ENCODE data around the gene CORO6.

CORO6 gene

GRCh38 chr17:29590411-29591145, 32.1 kb downstream of the CORO6 start:
- no peak for DNase-seq

- DNase-seq: peak; percentile 79
Measured at GRCh38 chr17:29589524-29590410, 32.9 kb downstream of the CORO6 start, which contains the start of gene GIT1. GIT1 (minus strand) TSS chr17:29589648; CDS start chr17:29589378, 270 bp downstream.

GRCh38 chr17:29588562-29589411, 33.9 kb downstream of the CORO6 start:
- no peak for DNase-seq

- no peak for DNase-seq
Measured at GRCh38 chr17:29588017-29588561, 34.6 kb downstream of the CORO6 start.

- no peak for DNase-seq
Measured at GRCh38 chr17:29587591-29587990, 35.1 kb downstream of the CORO6 start.

- DNase-seq: no peak
Measured at GRCh38 chr17:29586676-29587469, 35.8 kb downstream of the CORO6 start.

GRCh38 chr17:29585080-29585751, 37.5 kb downstream of the CORO6 start:
- DNase-seq: no peak

GRCh38 chr17:29584452-29585079, 38.1 kb downstream of the CORO6 start:
- no peak for DNase-seq

GRCh38 chr17:29583324-29584248, 39.1 kb downstream of the CORO6 start:
- no peak for DNase-seq

GRCh38 chr17:29582772-29583171, 39.9 kb downstream of the CORO6 start:
- no peak for DNase-seq

GRCh38 chr17:29582254-29582765, 40.4 kb downstream of the CORO6 start:
- DNase-seq: no peak

- no peak for DNase-seq
Measured at GRCh38 chr17:29581583-29582253, 41.0 kb downstream of the CORO6 start.

GRCh38 chr17:29579866-29580771, 42.6 kb downstream of the CORO6 start:
- peak; percentile 81 for DNase-seq

GRCh38 chr17:29578626-29579485, 43.9 kb downstream of the CORO6 start:
- no peak for DNase-seq

- DNase-seq: no peak
Measured at GRCh38 chr17:29577385-29578211, 45.1 kb downstream of the CORO6 start.

GRCh38 chr17:29577001-29577370, 45.7 kb downstream of the CORO6 start:
- DNase-seq: no peak
